GM04503 (cell line): ENCODE data around the gene DIO1.
"Not testable (repeated sequence)": the region's sequence is repeated elsewhere in the genome, so short reads cannot be mapped to it uniquely, and the experiment has no call there.

Experiments
- DNase-seq: peaks from one replicate; pipeline ENCODE4 v3.0.0-alpha.2; 2012; ENCODE audit warnings: low read depth

Gene DIO1

DNA sequence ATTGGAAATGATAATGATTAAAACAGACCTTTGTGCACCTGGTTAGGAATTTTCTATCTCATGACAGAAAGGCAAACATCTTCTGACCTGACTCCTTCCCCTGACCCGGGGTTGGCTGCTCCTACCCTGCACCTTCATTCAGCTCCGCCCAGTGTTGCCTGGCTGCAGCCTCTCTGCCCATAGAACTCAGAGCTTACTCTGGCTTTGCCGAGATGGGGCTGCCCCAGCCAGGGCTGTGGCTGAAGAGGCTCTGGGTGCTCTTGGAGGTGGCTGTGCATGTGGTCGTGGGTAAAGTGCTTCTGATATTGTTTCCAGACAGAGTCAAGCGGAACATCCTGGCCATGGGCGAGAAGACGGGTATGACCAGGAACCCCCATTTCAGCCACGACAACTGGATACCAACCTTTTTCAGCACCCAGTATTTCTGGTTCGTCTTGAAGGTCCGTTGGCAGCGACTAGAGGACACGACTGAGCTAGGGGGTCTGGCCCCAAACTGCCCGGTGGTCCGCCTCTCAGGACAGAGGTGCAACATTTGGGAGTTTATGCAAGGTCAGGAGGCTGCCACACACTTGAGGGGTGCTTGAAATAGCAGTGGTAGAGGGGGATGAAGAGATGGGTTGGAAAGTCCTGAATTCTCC lies at the start of gene DIO1:
TSS of gene DIO1 (plus strand) at position 189 of the 638 bp plus-strand sequence. CDS start at position 213, 24 bp downstream.
- no peak for DNase-seq

DNA sequence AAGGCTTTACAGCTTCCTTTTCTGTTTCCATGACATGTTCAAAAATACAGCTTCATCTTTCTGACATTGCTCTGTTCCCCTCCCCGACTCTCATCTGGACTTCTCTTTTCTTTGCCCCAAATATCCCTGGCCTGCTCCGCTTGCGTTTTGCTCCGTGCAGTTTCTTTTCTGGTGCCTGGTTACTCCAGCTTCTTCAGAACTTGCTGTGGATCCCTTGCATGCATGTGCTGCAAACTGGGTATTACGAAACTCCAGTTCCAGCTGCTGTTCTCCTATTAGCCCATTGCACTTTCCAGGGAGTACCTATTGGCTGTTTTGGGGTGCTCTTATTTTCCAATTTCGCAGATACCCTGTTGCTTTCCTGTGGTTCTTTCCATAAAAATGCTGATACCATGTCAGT lies 46.0 kb upstream of the DIO1 start:
- no peak for DNase-seq

DNA sequence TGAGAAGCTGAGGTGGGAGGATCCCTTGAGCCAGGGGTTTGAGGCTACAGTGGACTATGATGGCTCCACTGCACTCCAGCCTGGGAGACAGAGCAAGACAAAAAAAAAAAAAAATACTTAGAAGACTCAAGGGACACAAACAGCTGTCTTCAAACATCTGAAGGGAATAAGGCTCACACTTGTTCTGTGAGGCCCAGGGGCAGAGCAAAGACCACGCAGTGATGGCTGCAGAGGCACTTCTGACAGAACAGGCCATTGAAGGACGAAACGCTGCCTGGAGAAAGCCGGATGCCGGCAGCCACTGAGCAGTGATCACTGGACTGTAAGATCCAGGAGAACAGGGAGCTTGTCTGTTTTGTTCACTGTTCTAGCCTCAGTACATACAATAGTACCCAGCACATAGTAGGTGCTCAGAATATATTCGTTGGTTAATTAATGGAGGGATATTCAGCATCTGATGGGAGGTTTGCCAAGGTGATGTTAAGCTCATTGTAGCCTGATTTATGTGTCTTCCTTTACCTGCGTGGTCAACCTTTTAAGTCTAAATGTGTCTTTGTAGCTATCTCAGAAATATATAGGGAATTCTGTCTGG lies 43.8 kb upstream of the DIO1 start:
- DNase-seq, result no peak

DNA sequence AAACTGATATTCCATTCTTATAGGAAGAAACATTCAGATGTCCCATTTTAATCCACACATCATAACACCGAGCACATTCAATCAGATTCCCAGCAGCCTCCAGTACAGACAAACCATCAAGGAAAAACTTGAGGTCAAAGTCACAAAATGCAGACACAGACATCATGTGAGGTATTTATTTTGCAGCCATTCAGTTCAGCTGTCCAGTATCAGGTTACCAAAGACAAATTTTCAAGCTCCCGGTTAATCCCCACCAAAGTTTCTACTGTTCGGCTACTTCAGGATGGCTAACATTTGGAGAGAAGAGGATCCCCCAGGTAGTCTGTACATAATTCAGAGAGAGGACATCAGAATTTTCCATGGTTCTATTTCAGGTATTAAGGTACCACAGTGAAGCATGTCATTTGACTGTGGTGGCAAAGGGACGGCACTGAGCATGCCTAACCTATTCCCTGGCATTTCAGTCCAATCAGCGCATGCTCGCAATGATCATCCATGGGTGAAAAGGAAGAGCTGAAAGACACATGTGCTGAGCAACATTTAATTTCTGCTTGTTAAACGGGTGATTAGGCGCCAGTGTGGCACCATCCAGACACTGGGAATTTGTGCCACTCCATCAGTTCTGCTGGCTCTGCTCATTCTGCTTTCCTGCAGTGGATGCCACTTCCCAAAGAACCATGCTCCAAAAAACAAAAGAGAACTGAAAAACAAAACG lies 42.3 kb upstream of the DIO1 start:
- no peak for DNase-seq

DNA sequence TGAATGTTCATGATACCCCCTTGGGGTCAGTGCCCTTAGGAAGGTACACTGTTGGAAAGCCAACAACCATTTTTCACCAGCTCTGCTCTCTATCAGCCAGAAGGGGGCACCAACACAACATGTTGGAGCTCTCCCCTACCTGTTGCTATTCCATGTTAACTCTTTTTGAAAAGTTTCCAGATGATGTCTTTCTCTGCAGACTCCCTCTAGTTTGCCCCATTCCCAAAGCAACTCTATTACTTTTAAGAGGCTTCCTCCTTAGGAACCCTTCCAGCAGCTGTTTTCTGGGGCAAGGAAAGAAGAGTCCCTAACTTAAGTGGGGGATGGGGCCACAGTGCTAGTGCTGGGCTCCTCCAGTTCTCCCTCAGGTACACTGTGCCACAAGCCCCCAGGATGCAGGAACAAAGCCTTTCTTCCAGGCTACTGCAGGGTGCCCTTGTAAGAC lies 33.0 kb upstream of the DIO1 start:
- no peak for DNase-seq

DNA sequence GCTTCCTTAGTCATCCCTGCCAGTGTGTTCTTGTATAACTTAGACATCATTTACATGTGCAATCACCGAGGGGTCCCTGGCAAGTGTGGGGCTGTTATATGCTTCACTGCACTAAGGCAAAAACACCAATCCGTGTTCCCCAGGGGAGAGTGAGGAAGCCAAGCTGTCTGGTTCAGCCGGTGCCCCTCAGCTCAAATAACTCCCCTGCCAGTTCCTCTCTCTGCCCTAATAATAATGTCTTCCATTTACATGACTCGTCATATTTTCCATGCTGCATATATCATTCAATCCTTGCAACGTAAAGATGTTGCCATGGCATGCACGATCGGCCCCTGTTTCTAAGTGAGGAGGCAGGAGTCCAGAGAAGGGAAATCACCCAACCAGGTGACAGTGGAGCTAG lies 31.5 kb upstream of the DIO1 start:
- no peak for DNase-seq

DNA sequence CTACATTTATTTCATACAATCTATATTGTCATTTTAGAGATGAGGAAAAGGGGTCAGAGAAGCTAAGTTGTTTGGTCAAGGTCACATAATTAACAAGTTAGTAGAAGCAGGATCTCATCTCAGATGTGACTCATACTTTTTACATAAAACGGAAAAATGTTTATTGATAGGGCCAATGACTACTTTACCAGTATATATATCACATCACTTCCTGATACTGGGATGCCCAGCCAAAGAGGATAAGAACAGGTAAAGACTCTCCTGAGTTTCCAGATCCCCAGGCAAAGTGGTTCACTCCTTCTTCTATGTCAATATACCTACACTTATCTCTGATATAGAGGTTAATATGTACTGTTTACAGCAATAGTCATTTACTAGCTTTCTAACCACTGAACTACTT lies 25.4 kb upstream of the DIO1 start:
- no peak for DNase-seq

DNA sequence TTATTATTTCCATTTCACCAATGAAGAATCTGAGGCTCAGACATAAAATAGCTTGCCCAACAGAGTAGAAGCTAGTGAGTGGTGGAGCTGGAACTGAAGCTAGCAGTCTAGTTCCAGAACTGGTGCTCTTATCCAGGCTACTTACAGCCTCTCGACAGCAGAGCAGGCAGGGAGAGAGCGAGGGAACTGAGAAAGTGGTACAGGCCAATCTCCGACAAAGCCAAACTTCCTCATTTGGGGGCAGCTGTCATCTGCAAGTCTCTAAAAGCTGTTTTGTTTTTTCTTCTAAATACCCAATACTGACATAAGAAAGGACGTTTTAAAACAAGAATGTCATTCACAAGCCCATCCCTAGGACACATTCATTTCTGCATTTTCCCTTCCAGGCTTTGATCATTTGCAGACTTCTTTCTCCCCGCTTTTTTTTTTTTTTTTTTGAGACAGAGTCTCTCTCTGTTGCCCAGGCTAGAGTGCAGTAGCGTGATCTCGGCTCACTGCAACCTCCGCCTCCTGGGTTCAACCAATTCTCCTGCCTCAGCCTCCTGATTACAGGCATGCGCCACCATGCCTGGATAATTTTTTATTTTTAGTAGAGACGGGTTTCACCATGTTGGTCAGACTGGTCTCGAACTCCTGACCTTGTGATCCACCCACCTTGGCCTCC lies 24.4 kb upstream of the DIO1 start:
- DNase-seq, result no peak

DNA sequence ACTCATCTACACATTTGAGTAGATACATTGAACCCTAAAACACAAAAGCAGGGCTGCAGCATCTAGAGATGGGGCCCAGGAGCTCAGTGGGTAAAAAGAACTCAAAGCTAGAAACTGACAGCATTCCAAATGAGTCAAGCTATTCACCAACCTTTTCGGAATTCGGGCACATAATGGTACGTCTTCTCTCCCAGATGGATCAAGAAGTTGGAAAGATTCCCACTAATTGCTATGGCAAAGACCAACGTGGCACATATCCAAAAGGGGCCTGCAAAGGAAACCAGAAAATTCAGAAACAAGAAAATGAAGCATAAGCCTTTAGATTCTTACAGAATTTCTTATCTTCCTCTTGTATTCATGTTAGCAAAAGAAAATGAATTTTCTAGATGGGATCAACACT lies 22.8 kb upstream of the DIO1 start:
- no peak for DNase-seq

DNA sequence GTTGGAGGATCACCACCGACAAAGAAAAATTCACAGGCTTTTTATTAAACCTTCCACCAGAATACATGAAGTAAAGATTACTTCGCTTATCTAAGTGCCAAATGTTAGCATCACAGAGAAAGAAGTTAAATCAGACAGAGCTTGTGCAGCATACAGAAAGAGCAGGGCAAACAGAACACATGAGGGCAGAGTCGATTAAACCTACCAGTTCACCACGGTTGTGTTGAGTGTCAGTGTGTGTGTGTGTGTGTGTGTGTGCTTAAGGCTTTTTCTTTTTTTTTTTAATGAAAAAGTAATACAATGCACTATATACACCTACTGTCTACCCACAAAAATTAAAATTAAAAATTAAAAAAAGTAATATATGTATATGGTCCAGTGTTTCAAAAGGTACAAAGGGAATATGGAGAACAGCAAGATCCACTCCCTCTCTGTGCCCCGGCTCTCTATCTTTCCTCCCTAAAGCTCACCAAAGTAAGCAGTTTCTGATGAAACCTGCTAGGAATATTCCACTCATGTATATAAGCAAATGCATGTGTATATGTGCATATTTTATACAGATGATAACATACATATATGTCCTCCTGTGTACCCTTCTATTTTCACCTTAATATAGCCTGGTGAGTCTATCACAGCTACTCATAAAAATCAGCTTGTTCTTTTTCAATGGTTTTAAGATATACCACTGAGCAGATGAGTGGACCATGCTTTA lies 22.1 kb upstream of the DIO1 start:
- no peak for DNase-seq

DNA sequence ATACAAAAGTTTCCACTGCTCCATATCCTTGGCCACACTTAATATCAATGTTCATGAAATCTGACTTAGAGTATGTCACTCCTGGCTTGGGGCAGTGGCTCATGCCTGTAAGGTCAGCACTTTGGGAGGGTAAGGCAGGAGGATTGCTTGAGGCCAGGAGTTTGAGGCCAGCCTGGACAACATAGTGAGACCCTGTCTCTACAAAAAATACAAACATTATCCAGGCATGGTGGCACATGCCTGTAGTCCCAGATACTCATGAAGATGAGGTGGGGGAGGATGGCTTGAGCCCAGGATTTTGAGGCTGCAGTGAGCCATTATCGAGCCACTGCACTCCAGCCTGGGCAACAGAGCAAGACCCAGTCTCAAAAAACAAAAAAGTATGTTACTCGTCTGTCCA lies 18.8 kb upstream of the DIO1 start:
- not testable (repeated sequence) for DNase-seq

DNA sequence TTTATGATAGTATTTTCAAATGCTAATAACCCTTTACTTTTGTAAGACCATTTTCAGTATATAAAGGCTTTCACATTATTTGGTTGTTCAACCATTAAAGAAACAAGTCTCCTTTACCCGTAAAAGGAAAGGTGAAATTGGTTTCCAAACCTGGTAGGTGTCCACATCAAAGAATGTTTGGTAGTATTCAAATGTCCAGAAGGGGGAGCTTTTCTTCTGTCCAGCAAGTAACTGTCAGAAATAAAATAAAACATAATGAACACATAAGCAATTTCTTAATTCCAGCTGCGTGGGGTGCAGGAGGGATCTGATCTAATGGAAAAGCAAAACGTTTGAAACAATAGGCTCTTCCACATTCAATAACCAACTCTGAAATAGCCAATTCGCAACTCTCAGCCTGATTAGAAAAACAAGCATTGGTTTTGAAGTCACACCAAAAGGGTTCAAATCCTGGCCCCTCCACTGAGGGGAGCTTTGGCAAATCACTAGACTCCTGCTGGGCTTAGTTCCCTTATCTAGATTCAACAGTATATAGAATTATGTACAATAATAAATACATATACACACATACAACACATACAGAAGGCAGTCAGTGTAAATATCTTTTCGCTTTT lies 15.4 kb upstream of the DIO1 start:
- no peak for DNase-seq

DNA sequence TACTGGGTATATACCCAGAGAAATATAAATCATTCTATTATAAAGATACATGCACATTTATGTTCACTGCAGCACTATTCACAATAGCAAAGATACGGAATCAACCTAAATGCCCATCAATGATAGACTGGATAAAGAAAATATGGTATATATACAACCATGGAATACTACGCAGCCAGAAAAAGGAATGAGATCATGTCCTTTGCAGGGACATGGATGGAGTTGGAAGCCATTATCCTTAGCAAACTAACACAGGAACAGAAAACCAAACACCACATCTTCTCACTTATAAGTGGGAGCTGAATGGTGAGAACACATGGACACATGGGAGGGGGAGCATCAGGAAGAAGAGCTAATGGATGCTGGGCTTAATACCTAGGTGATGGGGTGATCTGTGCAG lies 12.1 kb upstream of the DIO1 start:
- DNase-seq, result not testable (repeated sequence)

DNA sequence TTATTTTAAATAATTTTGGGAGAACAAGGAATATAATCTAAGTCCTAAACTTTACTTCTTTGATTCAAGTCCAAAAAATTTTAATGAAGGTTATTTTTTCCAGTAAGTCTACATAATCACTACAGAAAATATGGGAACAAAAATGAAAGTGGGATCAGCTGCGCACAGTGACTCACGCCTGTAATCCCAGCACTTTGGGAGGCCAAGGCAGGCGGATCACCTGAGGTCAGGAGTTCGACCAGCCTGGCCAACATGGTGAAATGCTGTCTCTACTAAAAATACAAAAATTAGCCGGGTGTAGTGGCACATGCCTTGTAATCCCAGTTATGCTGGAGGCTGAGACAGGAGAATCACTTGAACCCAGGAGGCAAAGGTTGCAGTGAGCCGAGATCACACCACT lies 10.4 kb upstream of the DIO1 start:
- not testable (repeated sequence) for DNase-seq

DNA sequence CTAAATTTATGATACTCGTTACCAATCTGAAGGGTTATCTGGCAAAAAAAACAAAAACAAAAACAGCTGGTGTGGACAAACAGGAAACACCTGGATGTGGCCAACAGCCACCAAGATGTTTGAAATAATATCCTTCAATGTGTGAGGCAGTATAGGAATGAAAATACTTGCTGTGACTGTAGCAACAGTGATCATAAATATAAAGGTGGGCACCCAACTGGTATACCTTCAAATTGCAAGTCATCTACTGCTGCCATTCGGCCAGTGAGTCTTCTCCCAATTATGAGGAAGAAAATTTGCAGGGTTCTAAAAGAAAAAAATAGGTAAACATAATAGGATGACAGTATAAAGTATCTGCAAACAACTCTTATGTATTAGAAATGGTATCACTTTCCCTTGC lies 5.3 kb upstream of the DIO1 start:
- DNase-seq, result no peak

DNA sequence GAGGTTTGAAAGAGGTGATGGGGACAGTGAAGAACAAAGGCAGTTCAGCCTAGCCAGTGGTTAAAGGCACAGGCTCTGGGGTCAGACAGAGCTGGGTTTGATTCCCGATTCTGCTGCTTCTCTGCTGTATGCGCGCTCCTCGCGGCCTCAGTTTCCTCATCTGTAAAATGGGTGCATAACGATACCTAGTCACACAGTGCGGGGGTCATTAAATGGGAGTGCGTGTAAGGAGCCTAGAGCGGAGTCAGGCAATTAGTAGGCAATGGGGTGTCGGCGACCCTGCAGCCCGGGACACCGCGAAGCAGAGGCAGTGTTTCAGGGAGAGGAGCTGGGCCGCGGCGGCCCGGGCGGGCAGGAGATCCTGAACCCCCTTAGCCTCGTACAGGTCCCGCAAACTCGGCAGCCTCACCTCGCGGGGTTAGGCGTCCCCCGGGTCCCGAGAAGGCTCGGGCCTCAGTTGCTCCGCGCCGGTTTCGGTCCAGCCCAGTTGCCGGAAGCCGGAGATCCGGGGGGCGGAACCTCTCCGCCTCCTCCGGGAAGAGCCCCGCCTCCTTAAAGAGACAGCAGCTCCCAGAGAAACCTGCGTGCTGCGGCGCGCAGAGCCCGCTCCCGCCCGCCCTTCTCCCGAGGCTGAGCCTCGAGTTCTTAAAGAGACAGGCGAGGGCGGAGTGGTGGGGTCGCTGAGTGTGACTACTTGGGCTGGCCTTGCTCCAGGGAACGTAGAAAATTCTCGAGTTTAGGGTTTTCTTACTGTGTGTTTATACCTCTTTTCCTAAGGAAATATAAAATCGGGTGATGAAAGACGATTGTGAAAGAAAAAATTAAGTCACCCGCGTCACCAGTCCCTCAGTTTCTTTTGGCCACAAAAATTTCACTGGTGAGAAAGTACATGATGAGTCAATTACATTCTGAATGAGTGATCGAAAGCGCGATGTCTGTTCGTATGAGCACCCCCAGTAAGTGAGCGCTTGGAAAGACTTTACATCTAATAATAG lies 4.4 kb upstream of the DIO1 start, which contains the start of gene YIPF1:
TSS of gene YIPF1 (minus strand) at position 494 of the 995 bp plus-strand sequence. CDS start 860 bp downstream, outside the sequence.
- DNase-seq, result peak; percentile 27

DNA sequence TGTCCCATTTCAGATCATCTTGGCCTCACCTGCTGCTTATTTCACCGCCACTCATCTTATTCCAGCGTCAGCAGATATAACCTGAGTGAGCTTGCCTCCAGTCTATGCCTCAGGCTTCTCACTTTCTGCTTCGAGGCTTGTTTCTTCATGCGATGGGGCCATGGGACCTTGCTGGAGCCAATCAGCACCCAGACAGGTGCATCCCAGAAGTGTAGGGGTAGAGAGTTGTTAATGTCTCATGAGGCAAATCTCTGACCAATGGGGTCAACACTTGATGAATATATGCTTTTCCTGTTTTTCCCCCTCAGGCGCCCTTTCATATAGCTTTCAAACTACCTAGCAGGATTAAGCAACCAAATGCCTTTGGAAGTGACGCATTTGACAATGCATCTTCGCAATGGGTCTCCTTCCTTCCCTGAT lies 3.5 kb upstream of the DIO1 start:
- no peak for DNase-seq

DNA sequence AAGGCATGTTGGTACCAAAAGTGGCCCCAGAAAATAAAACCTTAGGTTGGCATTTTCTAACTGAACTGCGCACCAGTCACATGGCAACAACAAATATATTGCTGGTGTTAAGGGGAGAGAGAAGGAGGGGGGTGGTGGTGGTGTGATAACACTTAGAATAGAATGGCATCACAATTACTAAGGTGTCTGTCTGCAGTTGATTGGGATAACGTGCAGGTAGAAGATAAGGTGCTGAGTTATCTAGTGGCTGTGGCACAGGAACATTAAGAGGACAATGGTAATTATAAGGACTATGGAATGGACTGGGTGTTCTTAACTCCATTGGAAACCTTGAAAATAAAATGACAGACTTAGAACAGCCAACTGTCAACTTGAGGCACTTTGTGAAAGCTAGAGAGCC lies 3.0 kb upstream of the DIO1 start:
- DNase-seq, result no peak

DNA sequence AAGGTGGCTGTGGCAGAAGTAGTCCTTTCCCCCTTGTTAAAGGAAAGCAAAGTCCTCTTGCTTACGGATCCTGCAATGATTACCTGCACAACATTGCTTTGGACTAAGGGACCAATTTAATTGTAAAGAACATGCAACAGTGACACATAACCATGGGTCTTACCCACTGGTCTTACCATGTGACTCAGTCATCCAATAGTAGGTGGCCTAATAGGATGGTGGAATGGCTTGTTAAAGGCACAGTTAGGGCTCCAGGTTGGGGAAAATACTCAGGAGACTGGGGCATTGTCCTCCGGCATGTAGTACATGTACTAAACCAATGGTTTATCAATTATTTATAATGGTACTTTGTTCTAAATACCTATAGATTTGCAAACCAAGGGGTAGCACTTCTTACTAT lies 2.3 kb upstream of the DIO1 start:
- no peak for DNase-seq

DNA sequence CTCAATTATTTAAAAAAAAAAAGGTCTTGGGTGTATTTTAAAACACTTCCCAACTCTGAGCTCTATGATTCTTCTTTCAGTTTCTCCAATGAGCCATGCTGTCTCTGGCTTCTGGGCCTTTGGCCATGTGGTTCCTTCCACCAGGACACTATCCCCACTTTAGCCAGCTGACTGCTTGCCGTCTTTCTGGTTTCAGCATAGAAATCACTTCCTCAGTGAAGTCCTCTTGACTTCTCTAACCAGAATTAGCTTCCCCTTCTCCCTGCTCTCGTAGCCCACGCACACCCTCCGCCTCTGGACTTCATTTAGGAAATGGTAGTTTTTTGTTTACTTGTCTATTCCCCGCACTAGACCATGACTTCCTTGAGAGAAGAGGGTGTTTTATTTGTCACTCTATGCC lies 1.1 kb upstream of the DIO1 start:
- DNase-seq, result no peak
